Suprapubic skin (tissue), 3 donors: ENCODE results near the gene PRDM1.

ENCODE experiments used
- POLR2A ChIP-seq, 2 donors: fragments of 450-650 bp; IDR thresholded peaks; one replicate each; pipeline ENCODE4 v1.6.1; 2017; ENCODE audit warnings: antibody characterized with exemption in 2 of 2, mild to moderate bottlenecking in 2 of 2, moderate library complexity in 2 of 2
- TF ChIP-seq, protein P1 (sequence below), 2 donors: fragments of 200-600 bp in 1 of 2; fragments of 450-650 bp in 1 of 2; sonication (generic) in 1 of 2; IDR thresholded peaks; one replicate each; pipeline ENCODE4 v1.5.1; 2016 to 2019; ENCODE audit warnings: antibody characterized with exemption in 2 of 2, mild to moderate bottlenecking in 1 of 2, moderate library complexity in 1 of 2

- TF ChIP-seq, protein P1, sequence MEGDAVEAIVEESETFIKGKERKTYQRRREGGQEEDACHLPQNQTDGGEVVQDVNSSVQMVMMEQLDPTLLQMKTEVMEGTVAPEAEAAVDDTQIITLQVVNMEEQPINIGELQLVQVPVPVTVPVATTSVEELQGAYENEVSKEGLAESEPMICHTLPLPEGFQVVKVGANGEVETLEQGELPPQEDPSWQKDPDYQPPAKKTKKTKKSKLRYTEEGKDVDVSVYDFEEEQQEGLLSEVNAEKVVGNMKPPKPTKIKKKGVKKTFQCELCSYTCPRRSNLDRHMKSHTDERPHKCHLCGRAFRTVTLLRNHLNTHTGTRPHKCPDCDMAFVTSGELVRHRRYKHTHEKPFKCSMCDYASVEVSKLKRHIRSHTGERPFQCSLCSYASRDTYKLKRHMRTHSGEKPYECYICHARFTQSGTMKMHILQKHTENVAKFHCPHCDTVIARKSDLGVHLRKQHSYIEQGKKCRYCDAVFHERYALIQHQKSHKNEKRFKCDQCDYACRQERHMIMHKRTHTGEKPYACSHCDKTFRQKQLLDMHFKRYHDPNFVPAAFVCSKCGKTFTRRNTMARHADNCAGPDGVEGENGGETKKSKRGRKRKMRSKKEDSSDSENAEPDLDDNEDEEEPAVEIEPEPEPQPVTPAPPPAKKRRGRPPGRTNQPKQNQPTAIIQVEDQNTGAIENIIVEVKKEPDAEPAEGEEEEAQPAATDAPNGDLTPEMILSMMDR (IDR thresholded peaks at IDR 0.05), result no peak
- TF ChIP-seq POLR2A (IDR thresholded peaks at IDR 0.05), result no peak
Observed at GRCh38 chr6:106126482-106126881, 40.3 kb downstream of the PRDM1 start.
